Epithelial cell of proximal tubule (primary cell): ENCODE data around the gene GGACT. TPM values are rescaled to one million over a fixed set of nuclear protein-coding genes. Genes with fewer than 3 reads are reported as not detected.

Experiments
- DNase-seq: peaks from one replicate; pipeline ENCODE4 v3.0.0-alpha.2; 2011; ENCODE audit warnings: low read depth
- H3K4me3 ChIP-seq: 2 replicates; pipeline ENCODE4 v1.5.1; 2011; ENCODE audit warnings: low read depth, mild to moderate bottlenecking, low read length
- total RNA-seq: library from RNA; depleted of rRNA; stranded (reverse); fragments of >200 nt; gene quantifications from 2 replicates; pipeline ENCODE4 v1.2.3, GENCODE V29; 2015
- TF ChIP-seq, protein P1 (sequence below): conservative IDR thresholded peaks from 2 replicates; pipeline ENCODE4 v1.5.1; 2012; ENCODE audit warnings: low read depth, mild to moderate bottlenecking, low read length

Gene GGACT
- total RNA-seq, 1 donor from 2014 or later: 5.2 TPM

DNA sequence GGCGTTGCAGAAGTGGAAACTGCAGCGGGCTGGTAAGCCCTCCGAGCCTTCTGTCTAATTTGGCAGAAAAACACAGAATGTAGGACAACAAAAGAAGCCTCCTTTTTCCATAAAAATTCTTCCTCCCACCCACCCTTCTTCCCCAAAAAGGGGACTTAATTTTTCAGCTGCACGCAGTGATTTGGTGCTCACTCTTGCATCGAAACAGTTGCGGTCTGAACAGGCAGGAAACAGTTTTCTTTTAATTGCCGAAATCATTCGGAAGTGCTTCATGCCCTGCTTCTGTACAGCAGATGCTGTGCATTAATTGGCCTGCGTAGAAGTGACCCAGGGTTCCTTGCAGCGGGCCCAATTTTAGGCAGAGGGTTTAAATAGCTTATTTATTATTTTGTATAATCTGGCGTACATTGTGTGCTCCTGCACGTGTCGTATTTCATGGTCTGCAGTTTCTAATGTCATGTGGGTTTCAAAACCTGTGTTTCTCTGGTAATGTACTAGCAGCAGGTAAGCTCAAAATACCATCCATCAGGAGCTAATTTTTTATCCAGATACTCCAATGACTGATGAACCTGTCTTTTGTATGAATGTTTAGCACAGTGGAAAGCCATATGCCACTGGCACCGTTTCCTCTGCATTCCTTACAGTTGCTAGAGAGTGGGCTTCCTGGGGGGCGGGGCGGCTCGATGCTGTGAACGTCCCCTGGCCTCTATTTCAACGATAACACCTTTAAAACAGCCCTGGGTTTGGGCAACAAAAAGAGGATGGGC is 66.6 kb downstream of the GGACT start:
- no peak overlapping the region for H3K4me3 ChIP-seq
- TF ChIP-seq, protein P1, sequence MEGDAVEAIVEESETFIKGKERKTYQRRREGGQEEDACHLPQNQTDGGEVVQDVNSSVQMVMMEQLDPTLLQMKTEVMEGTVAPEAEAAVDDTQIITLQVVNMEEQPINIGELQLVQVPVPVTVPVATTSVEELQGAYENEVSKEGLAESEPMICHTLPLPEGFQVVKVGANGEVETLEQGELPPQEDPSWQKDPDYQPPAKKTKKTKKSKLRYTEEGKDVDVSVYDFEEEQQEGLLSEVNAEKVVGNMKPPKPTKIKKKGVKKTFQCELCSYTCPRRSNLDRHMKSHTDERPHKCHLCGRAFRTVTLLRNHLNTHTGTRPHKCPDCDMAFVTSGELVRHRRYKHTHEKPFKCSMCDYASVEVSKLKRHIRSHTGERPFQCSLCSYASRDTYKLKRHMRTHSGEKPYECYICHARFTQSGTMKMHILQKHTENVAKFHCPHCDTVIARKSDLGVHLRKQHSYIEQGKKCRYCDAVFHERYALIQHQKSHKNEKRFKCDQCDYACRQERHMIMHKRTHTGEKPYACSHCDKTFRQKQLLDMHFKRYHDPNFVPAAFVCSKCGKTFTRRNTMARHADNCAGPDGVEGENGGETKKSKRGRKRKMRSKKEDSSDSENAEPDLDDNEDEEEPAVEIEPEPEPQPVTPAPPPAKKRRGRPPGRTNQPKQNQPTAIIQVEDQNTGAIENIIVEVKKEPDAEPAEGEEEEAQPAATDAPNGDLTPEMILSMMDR: no peak
- DNase-seq: no peak

DNA sequence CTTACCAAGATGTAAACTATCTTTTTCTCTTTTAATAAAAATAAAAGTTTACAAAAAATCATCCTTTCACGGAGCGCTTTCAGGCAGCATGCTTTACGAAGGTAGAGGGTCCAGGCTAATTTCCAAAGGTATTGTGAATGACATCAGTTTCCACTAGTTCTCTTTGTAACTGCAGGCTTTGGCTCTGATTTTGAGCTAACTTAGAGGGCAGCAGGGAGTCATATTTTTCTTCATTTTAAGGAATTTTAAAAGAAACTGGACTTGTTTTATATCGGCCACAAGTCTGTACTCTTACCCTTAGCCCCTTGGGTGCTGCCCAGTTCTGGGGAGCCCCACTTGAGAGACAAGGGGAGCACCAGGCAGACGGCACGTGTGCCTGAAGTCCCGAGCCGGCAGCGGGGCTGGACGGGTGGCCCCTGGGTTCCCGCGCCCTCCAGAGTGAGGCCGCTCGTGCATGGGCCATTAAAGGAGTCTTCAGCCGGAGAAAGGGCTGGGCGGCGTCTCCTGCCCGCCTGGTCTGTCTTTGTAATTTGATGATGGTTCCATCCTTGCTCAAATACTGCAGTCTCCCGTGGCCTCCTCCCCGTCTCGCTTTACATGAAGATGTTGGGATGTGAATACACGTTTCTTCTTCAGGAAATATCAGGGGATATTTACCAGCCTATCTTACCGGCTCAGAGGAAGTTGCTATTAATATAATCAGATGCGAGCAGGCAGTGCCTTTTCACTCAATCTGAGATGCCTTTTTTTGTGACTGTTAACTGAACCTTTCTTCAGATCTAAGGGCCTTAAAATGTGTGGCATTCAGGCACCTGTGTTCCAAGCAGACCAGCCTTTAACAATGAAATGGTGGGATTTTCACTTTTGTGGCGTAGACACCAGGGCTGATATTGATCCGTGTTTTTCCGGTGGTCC is 67.4 kb downstream of the GGACT start:
- no peak for DNase-seq
- TF ChIP-seq, protein P1: no peak
- H3K4me3 ChIP-seq: no peak overlapping the region

DNA sequence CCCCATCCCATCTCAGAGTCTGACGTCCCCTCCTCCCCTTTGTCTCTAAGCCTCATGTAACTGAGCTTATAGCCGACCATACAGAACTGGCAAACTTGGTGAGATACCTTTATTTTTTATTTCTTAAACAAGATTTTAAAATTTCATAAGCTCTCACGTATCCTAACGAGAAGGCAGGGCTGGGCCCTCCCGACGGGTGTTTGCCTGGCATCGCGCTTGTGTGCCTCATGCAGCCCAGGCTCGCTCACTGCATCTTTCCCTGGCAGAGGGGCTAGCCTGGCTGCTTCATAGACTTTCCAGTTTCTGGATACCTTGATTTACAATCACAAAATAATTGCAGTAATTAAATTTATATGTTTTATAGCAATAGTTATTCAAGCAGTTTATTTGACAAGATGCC is 69.0 kb downstream of the GGACT start:
- DNase-seq: no peak
- TF ChIP-seq, protein P1: no peak
- no peak overlapping the region for H3K4me3 ChIP-seq

DNA sequence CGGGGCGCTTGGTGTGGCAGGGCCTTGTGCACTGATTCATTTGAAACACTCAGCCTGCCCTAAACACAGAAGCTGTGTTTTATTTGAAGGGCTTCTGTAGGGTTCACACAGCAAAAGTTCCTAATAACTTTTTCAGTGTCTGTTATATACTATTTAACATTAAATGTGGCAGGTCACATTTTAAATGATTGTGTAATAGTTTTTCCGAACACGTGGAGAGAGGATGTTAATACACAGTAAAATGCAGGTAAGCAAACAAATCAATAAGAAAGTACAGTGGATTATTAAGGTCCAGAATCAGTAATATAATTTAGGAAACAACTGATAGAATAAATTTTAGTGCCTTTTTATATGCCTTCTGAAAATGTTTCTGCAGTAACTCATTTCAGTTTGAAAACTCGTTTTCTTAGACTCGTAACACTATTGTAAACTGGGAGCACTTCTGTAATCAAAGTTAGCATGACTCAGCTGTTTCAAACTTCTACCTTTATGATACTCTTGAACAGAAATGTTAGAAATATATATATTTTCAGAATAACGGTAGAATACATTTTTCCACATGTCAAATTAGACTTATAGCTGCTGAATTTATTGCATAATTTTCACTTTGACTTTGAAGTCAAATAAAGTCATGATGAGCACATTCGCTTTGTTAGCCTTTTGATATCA is 70.1 kb downstream of the GGACT start:
- H3K4me3 ChIP-seq: no peak overlapping the region
- TF ChIP-seq, protein P1: no peak
- DNase-seq: no peak

DNA sequence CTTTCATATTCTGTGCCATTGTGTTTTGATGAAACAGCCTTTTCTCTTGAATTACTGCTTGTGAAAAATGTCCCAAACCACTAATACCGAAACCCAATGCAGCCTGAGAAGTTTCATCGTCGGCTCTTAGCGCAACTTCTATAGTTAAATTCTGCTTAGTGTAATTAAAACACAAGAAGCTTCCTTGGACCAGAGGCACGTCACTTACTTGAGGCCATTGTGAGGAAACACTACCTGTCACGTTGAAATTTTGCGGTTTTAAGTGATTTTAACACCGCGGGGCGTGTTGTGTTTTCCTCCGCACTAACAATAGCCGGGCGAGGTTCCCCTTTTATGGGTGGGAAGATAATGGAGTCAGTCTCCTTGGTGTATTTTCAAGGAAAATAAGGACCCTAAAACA is 70.9 kb downstream of the GGACT start:
- H3K4me3 ChIP-seq: no peak overlapping the region
- no peak for DNase-seq
- TF ChIP-seq, protein P1: no peak

DNA sequence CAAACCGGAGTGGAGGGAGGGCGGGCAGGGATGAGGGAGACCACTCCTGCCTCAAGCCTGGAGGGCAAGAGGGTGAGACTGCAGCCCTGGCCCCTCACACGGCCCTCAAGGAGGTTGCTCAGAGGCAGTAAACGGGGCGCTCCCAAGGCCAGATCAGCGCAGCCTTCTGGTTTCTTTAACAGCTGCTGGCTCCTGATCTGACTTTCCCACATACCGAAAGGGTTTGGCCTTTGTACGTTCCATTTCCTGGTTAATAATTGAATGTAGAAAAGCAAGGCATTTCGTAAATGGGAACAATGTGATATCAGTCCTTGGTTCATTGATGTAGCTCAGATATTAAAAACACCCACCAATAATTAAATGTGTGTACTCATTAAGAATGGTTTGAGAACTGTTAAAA is 71.5 kb downstream of the GGACT start:
- peak overlapping the region; percentile 28 for H3K4me3 ChIP-seq
- TF ChIP-seq, protein P1: no peak
- peak; percentile 72 for DNase-seq
